Lung (tissue), 12 donors: ENCODE results near the gene TSPAN18. TPM values are rescaled to one million over a fixed set of nuclear protein-coding genes. Genes with fewer than 3 reads are reported as not detected.

Source experiments
- ATAC-seq: fragments of 200-7000 bp; cut with Tn5 transposase; one replicate; pipeline ENCODE4 v1.9.1; 2020; ENCODE audit warnings: moderate number of reproducible peaks; ENCODE audit not compliant: insufficient read depth, low FRiP score
- DNase-seq, 3 donors: peaks; one replicate each; pipeline ENCODE4 v3.0.0-alpha.2; 2013 to 2017
- H3K27ac ChIP-seq, 2 donors: one replicate each; pipeline ENCODE4 v1.5.1; 2013; ENCODE audit warnings: mild to moderate bottlenecking in 2 of 2, moderate library complexity in 2 of 2, control low read depth in 1 of 2, inconsistent platforms in 1 of 2, low read depth in 1 of 2, low read length in 1 of 2
- H3K27me3 ChIP-seq, 3 donors: one replicate each; pipeline ENCODE4 v1.5.1; 2013; ENCODE audit warnings: low read length in 2 of 3; ENCODE audit not compliant: control insufficient read depth in 3 of 3, insufficient read depth in 3 of 3
- H3K36me3 ChIP-seq, 4 donors: one replicate each; pipeline ENCODE4 v1.5.1; 2013; ENCODE audit warnings: low read length in 4 of 4, mild to moderate bottlenecking in 1 of 4, moderate library complexity in 1 of 4; ENCODE audit not compliant: control insufficient read depth in 4 of 4, insufficient read depth in 4 of 4
- H3K4me1 ChIP-seq, 5 donors: one replicate each; pipeline ENCODE4 v1.5.1; 2013; ENCODE audit warnings: low read length in 5 of 5, mild to moderate bottlenecking in 2 of 5, moderate library complexity in 1 of 5; ENCODE audit not compliant: control insufficient read depth in 5 of 5, insufficient read depth in 5 of 5
- H3K4me3 ChIP-seq: one replicate; pipeline ENCODE4 v1.5.1; 2013; ENCODE audit warnings: mild to moderate bottlenecking, control low read depth, moderate library complexity
- H3K9ac ChIP-seq, 2 donors: one replicate each; pipeline ENCODE4 v1.5.1; 2013; ENCODE audit warnings: low read length in 2 of 2, control low read depth in 1 of 2; ENCODE audit not compliant: insufficient read depth in 1 of 2
- H3K9me3 ChIP-seq, 4 donors: one replicate each; pipeline ENCODE4 v1.5.1; 2013; ENCODE audit warnings: low read length in 3 of 4, mild to moderate bottlenecking in 1 of 4, moderate library complexity in 1 of 4; ENCODE audit not compliant: control insufficient read depth in 4 of 4, insufficient read depth in 3 of 4
- WGBS, 2 donors: extraction: QIAGEN DNeasy Blood & Tissue Kit; methylation state at CpG; one replicate each; pipeline ENCODE4 v1.1.7; 2013; 5-methylcytosine and 5-hydroxymethylcytosine counted together
- polyA plus RNA-seq, 2 donors: library from polyadenylated mRNA; stranded (reverse); fragments of 200-250 nt; gene quantifications; one replicate each; pipeline ENCODE4 v1.2.1, GENCODE V29; 2013
- total RNA-seq, 2 donors: library from RNA; depleted of rRNA in 1 of 2; stranded (reverse); fragments of >200 nt in 1 of 2; gene quantifications; one replicate each; pipeline ENCODE4 v1.2.1, GENCODE V29; 2014 to 2021
- TF ChIP-seq, protein P1 (sequence below): IDR thresholded peaks from 2 replicates; pipeline ENCODE4 v1.5.1; 2012; ENCODE audit warnings: mild to moderate bottlenecking; ENCODE audit errors: control extremely low read depth, extremely low read depth
- donor health status: control.
- donor health status: control.
- donor health status: Bipolar disorder and iron deficiency.
- donor health status: healthy.
- donor health status: DM: yes; HTN: yes; CAD: no.

The TSPAN18 gene
- total and polyA plus RNA-seq, 4 donors: 8.3 to 40.7 (median 21.4) TPM

DNA sequence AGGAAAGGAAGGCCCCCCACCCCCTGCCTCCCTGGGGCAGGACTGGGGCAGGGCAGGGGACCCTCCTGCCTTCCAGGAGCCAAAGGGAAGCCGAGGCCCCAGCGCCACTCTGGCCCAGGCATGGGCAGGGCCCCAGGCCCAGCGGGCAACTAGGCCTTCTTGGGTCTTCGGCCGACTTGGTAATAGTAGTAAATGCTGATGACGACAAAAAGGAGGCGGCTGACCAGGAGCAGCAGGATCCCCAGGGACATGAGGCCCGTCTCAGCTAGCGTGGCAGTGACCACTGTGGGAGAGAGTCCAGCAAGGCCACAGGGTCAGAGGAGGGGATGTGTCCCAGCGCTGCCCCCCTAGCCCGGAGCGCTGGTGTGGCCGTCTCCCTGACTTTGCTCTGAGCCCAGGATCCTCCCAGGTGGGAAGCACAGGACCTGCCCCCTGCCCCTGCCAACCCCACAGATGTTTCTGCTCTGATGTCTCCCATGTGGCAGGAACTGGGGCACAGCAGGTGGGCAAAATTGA is 208.0 kb downstream of the TSPAN18 start:
- DNase-seq (no peak), ATAC-seq (no peak)
- peaks cover 0 to 26% (median 3%) of the 10 kb centered on the region in 4 donors for H3K36me3 ChIP-seq

DNA sequence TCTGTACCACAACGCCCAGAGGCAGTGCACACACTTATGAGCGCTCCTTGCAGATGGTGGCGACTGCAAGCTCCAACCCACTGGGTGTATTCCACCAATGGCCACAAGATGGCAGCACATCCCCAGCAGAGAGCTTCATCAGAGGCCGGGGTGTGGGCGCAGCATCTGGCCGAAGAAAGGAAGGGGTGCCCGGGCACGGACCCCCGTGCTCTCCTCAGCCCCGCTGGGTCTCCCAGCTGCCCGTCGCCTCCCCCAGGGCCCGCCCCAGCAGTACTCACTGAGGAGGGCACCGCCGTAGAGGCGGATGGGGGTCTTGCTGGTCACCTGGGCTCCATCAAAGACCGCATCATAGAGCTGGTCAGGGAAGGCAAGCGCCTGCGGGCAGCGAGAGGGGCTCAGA is 209.8 kb downstream of the TSPAN18 start:
- Histone ChIP-seq H3K27ac (no peak overlapping the region), H3K9me3 (no peaks in the 10 kb centered on the region), H3K4me3 (no peak overlapping the region), H3K27me3 (no peaks in the 10 kb centered on the region), H3K4me1 (peaks cover 0 to 7% (median 0%) of the 10 kb centered on the region in 5 donors), H3K36me3 (peaks cover 0 to 25% (median 2%) of the 10 kb centered on the region in 4 donors), H3K9ac (no peak overlapping the region)
- WGBS, 2 donors: 31 to 35% methylated on average over 19 to 20 of the region's 20 CpGs
- DNase-seq (peak; percentile 89 to 90 (median 89)), ATAC-seq (peak; percentile 77)
- TF ChIP-seq, protein P1, sequence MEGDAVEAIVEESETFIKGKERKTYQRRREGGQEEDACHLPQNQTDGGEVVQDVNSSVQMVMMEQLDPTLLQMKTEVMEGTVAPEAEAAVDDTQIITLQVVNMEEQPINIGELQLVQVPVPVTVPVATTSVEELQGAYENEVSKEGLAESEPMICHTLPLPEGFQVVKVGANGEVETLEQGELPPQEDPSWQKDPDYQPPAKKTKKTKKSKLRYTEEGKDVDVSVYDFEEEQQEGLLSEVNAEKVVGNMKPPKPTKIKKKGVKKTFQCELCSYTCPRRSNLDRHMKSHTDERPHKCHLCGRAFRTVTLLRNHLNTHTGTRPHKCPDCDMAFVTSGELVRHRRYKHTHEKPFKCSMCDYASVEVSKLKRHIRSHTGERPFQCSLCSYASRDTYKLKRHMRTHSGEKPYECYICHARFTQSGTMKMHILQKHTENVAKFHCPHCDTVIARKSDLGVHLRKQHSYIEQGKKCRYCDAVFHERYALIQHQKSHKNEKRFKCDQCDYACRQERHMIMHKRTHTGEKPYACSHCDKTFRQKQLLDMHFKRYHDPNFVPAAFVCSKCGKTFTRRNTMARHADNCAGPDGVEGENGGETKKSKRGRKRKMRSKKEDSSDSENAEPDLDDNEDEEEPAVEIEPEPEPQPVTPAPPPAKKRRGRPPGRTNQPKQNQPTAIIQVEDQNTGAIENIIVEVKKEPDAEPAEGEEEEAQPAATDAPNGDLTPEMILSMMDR: peak; percentile 93

More for the DNA sequence above, 208.0 kb downstream of the TSPAN18 start:
- Histone ChIP-seq H3K9me3 (no peaks in the 10 kb centered on the region), H3K9ac (no peak overlapping the region), H3K4me3 (no peak overlapping the region), H3K4me1 (peaks cover 0 to 6% (median 0%) of the 10 kb centered on the region in 5 donors), H3K27me3 (no peaks in the 10 kb centered on the region), H3K27ac (no peak overlapping the region)
- TF ChIP-seq, protein P1: no peak
- 89 to 92% methylated on average over 13 of the region's 13 CpGs for WGBS, 2 donors

DNA sequence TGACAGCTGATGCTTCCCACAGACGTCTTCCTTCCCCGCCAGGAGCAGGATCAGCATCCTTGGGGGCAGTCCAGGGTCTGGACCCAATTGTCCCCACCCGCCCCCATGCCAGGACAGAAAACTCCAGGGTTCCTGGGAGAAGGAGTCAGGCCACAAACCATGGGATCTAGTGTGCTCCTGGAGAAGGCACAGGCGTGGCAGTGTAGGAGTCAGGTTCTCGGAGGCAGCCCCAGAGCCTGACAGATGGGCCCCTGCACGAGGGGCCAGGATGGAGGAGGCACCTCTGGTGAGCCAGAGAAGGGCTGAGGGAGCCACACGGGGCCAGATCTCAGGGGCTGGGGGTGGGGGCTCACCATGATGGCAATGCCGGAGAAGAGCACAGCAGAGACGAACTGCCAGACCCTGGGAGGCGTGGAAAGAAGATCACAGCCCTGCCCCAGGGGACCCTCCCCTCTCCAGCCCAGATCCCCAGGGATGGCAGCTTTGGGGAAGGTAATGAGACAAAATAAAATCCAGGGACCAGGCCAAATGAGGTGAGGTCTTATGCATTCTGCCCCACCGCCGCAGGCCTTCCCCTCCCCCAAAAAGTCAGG is 210.3 kb downstream of the TSPAN18 start:
- 87 to 89% methylated on average over 12 of the region's 12 CpGs for WGBS, 2 donors
- H3K36me3 ChIP-seq: peaks cover 0 to 25% (median 2%) of the 10 kb centered on the region in 4 donors
- no peak overlapping the region for H3K9ac ChIP-seq
- H3K4me1 ChIP-seq: peaks cover 0 to 7% (median 0%) of the 10 kb centered on the region in 5 donors
- no peaks in the 10 kb centered on the region for H3K27me3 ChIP-seq
- ATAC-seq (no peak), DNase-seq (no peak)
- TF ChIP-seq, protein P1: no peak
- no peaks in the 10 kb centered on the region for H3K9me3 ChIP-seq
- no peak overlapping the region for H3K27ac ChIP-seq
- no peak overlapping the region for H3K4me3 ChIP-seq
